Pancreas (tissue), 10 donors: ENCODE data around the gene ZCWPW1. TPM values are rescaled to one million over a fixed set of nuclear protein-coding genes. Genes with fewer than 3 reads are reported as not detected.

Source experiments
- ATAC-seq, 4 donors: fragments of 200-7000 bp; cut with Tn5 transposase; one replicate each; pipeline versions ENCODE4 v1.8.0 to v1.9.1; 2020; ENCODE audit warnings: mild to moderate bottlenecking in 4 of 4, moderate library complexity in 4 of 4
- DNase-seq, 6 donors: peaks; one replicate each; pipeline ENCODE4 v3.0.0-alpha.2; 2020
- FAIRE-seq: peaks from 2 replicates; lab custom pipeline; 2012; peaks lifted over from hg19 to GRCh38; lab: Jason Lieb, UNC
- H3K27ac ChIP-seq, 4 donors: fragments of 200-600 bp; sonication (generic); 1 replicate in 3 of 4; 2 replicates in 1 of 4; pipeline versions ENCODE4 v1.5.0 to v1.8.0; 2020
- H3K27me3 ChIP-seq, 4 donors: fragments of 200-600 bp; one replicate each; pipeline ENCODE4 v1.8.0; 2021
- H3K36me3 ChIP-seq, 3 donors: fragments of 200-600 bp; sonication (generic) in 1 of 3; one replicate each; pipeline versions ENCODE4 v1.5.0 to v1.8.0; 2020 to 2021
- H3K4me1 ChIP-seq, 3 donors: fragments of 200-600 bp; one replicate each; pipeline ENCODE4 v1.8.0; 2021
- H3K4me3 ChIP-seq, 4 donors: fragments of 200-600 bp; sonication (generic) in 2 of 4; one replicate each; pipeline versions ENCODE4 v1.5.0 to v1.8.0; 2020 to 2021
- H3K9me3 ChIP-seq, 4 donors: fragments of 200-600 bp; one replicate each; pipeline ENCODE4 v1.8.0; 2021
- WGBS, 2 donors: extraction: QIAGEN DNeasy Blood & Tissue Kit; methylation state at CpG; one replicate each; pipeline ENCODE4 v1.1.7; 2013; 5-methylcytosine and 5-hydroxymethylcytosine counted together
- intact Hi-C, 3 donors: fragments of 100-400 bp; cut with DNase I; formaldehyde crosslinking; loops; one replicate each; pipeline versions ENCODE4 v1.11.1 to v1.14.2; 2022
- polyA plus RNA-seq, 2 donors: library from polyadenylated mRNA; stranded (reverse); fragments of 200-250 nt; gene quantifications; one replicate each; pipeline ENCODE4 v1.2.3, GENCODE V29; 2013
- total RNA-seq, 6 donors: library from RNA; stranded (reverse); fragmentation: NEBNext Ultra II Directional in 4 of 6; extraction: Animal tissue kit (Norgen Biotek cat#: 25700) in 4 of 6; gene quantifications; one replicate each; pipeline versions ENCODE4 v1.2.1 to v1.2.4, GENCODE V29; 2021 to 2023
- TF ChIP-seq, protein P1 (sequence below), 4 donors: fragments of 200-600 bp; sonication (generic) in 3 of 4; IDR thresholded peaks; one replicate each; pipeline versions ENCODE4 v1.5.0 to v1.8.0; 2021; ENCODE audit warnings: antibody characterized with exemption in 4 of 4
- donor health status: healthy with polysubstance abuse.
- donor health status: DM: no; HTN: no; CAD: no; lungs with moderate emphysema.
- donor health status: DM: no; HTN: no; CAD: no.
- donor health status: control.
- donor health status: control.
- donor health status: Bipolar disorder and iron deficiency.
- donor health status: DM: yes; HTN: yes; CAD: no.
- donor health status: DM: no; HTN: no; CAD: no.
- donor health status: DM: no; HTN: no; CAD: no.
- donor health status: DM: yes; HTN: yes; CAD: no.

The ZCWPW1 gene
- total and polyA plus RNA-seq, 8 donors, result 1.6 to 18.9 (median 2.3) TPM

DNA sequence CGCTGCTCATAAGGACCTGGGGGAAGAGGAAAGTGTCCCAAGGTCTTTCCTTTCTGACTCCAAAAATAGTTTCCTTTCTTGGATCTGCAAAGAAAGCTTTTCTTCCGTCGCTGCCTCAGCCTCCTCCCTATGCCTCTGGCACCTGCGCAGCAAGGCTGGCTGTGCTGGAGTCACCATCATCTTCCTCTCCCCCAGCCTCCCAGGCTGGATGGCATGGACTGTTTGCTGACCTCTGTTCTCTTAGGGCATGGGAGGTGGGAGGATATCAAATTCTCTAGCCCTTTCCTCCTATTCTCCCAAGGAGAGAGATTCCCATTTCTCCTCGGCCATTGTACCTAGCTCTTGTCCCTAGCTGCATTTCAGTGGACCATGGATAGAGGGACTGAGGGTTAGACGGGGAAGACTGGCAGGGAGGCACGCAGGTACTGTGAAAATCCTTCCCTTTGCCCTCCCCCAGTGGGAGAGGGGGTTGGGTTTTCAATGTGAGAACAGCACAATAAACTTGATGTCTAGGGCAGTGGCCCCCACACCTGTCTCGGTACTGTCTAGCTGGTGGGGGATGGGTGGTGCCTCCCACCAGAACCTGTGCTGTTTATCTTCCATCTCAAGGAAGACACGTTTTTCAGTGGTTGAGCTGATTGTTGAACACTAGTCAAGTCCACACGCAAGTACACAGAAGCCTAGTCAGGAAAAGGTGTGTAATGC lies 5.2 kb upstream of the ZCWPW1 start:
- DNase-seq (no peak), FAIRE-seq (no peak), ATAC-seq (no peak)
- WGBS, 2 donors, result 85 to 87% methylated on average over 10 of the region's 10 CpGs
- TF ChIP-seq, protein P1, sequence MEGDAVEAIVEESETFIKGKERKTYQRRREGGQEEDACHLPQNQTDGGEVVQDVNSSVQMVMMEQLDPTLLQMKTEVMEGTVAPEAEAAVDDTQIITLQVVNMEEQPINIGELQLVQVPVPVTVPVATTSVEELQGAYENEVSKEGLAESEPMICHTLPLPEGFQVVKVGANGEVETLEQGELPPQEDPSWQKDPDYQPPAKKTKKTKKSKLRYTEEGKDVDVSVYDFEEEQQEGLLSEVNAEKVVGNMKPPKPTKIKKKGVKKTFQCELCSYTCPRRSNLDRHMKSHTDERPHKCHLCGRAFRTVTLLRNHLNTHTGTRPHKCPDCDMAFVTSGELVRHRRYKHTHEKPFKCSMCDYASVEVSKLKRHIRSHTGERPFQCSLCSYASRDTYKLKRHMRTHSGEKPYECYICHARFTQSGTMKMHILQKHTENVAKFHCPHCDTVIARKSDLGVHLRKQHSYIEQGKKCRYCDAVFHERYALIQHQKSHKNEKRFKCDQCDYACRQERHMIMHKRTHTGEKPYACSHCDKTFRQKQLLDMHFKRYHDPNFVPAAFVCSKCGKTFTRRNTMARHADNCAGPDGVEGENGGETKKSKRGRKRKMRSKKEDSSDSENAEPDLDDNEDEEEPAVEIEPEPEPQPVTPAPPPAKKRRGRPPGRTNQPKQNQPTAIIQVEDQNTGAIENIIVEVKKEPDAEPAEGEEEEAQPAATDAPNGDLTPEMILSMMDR (IDR thresholded peaks at IDR 0.05), result no peak
- peaks cover 0 to 12% (median 0%) of the 10 kb centered on the region in 3 donors for H3K36me3 ChIP-seq
- peaks cover 0 to 20% (median 10%) of the 10 kb centered on the region in 3 donors for H3K4me1 ChIP-seq
- no peaks in the 10 kb centered on the region for H3K9me3 ChIP-seq
- no peak overlapping the region for H3K4me3 ChIP-seq
- no peak overlapping the region for H3K27ac ChIP-seq
- intact Hi-C loops, result no loop called here
- H3K27me3 ChIP-seq, result no peaks in the 10 kb centered on the region

DNA sequence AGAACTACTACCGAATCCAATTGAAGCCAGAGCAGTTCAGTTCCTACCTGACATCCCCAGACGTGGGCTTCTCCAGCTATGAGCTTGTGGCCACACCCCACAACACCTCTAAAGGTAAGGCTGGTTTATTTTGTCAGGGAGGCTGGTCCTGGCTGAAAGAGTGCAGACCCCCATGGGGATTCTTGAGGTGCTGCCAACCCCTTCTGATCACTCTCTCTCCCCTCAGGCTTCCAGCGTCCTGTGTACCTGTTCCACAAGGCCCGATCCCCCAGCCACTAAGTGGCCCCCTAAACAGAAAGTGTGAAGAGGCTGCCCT lies 4.7 kb upstream of the ZCWPW1 start:
- FAIRE-seq (no peak), ATAC-seq (no peak), DNase-seq (no peak)
- H3K4me1 ChIP-seq, result peaks cover 0 to 20% (median 10%) of the 10 kb centered on the region in 3 donors
- TF ChIP-seq, protein P1 (IDR thresholded peaks at IDR 0.05), result no peak
- 68 to 72% methylated on average over 4 of the region's 4 CpGs for WGBS, 2 donors
- no peaks in the 10 kb centered on the region for H3K9me3 ChIP-seq
- intact Hi-C loops, result no loop called here
- no peak overlapping the region for H3K27ac ChIP-seq
- H3K27me3 ChIP-seq, result no peaks in the 10 kb centered on the region
- H3K36me3 ChIP-seq, result peaks cover 0 to 12% (median 0%) of the 10 kb centered on the region in 3 donors
- H3K4me3 ChIP-seq, result no peak overlapping the region

GRCh38 chr7:100432621-100433275 lies 4.2 kb upstream of the ZCWPW1 start:
- Histone ChIP-seq H3K9me3 (no peaks in the 10 kb centered on the region), H3K4me3 (no peak overlapping the region), H3K4me1 (peaks cover 0 to 22% (median 10%) of the 10 kb centered on the region in 3 donors), H3K36me3 (peaks cover 0 to 12% (median 0%) of the 10 kb centered on the region in 3 donors), H3K27me3 (no peaks in the 10 kb centered on the region), H3K27ac (no peak overlapping the region)
- TF ChIP-seq, protein P1 (IDR thresholded peaks at IDR 0.05), result no peak
- DNase-seq, result no peak
- WGBS, 2 donors, result 89 to 90% methylated on average over 21 of the region's 21 CpGs
- intact Hi-C loops, result no loop called here
- ATAC-seq, result no peak
- FAIRE-seq, result no peak

GRCh38 chr7:100432053-100432452 lies 3.5 kb upstream of the ZCWPW1 start:
- 55% methylated on average over 4 of the region's 4 CpGs for WGBS, 2 donors
- Histone ChIP-seq H3K27ac (no peak overlapping the region), H3K27me3 (no peaks in the 10 kb centered on the region), H3K9me3 (no peaks in the 10 kb centered on the region), H3K4me1 (peaks cover 0 to 24% (median 10%) of the 10 kb centered on the region in 3 donors), H3K4me3 (no peak overlapping the region), H3K36me3 (peaks cover 0 to 12% (median 0%) of the 10 kb centered on the region in 3 donors)
- ATAC-seq, result no peak
- TF ChIP-seq, protein P1 (IDR thresholded peaks at IDR 0.05), result no peak
- DNase-seq, result no peak
- intact Hi-C loops, result no loop called here
- FAIRE-seq, result no peak
